HepG2 (cell line): Measurements from ENCODE around the gene PLS1. TPM values are rescaled to one million over a fixed set of nuclear protein-coding genes. Genes with fewer than 3 reads are reported as not detected.

Experiments
- CCDC6 ChIP-seq: sonication (generic); formaldehyde crosslinking; IDR thresholded peaks from 2 replicates; pipeline ENCODE4 v1.8.1; 2022; ENCODE audit warnings: mild to moderate bottlenecking, missing genetic modification reagents, moderate library complexity
- DMAP1 ChIP-seq: IDR thresholded peaks from 2 replicates; pipeline ENCODE4 v1.6.1; 2016
- ETV5 ChIP-seq: IDR thresholded peaks from 2 replicates; pipeline ENCODE4 v1.6.1; 2018; ENCODE audit warnings: missing biosample characterization, missing genetic modification reagents, inconsistent platforms, borderline replicate concordance
- KLF11 ChIP-seq: IDR thresholded peaks from 2 replicates; pipeline ENCODE4 v1.6.1; 2016; ENCODE audit warnings: missing compliant biosample characterization
- MEF2D ChIP-seq: sonication (generic); formaldehyde crosslinking; IDR thresholded peaks from 2 replicates; pipeline ENCODE4 v1.5.1; 2020; ENCODE audit warnings: mild to moderate bottlenecking, missing genetic modification reagents
- POGK ChIP-seq: sonication (generic); formaldehyde crosslinking; conservative IDR thresholded peaks from 2 replicates; pipeline ENCODE4 v1.8.0; 2022; ENCODE audit warnings: mild to moderate bottlenecking, moderate library complexity, missing genetic modification reagents
- POLR2G ChIP-seq: fragments of 200-400 bp; formaldehyde crosslinking; IDR thresholded peaks from 2 replicates; pipeline ENCODE4 v1.6.1; 2018; ENCODE audit warnings: mild to moderate bottlenecking, low read depth, low read length, moderate library complexity
- PRDM10 ChIP-seq: sonication (generic); formaldehyde crosslinking; IDR thresholded peaks from 2 replicates; pipeline ENCODE4 v1.4.0; 2020; ENCODE audit warnings: low read depth, missing genetic modification reagents
- RFX1 ChIP-seq: fragments of 450-650 bp; IDR thresholded peaks from 2 replicates; pipeline ENCODE4 v1.6.1; 2017
- ZBTB34 ChIP-seq: sonication (generic); formaldehyde crosslinking; IDR thresholded peaks from 2 replicates; pipeline ENCODE4 v1.8.0; 2022; ENCODE audit warnings: mild to moderate bottlenecking, missing genetic modification reagents
- ZNF121 ChIP-seq: sonication (generic); formaldehyde crosslinking; IDR thresholded peaks from 2 replicates; pipeline ENCODE4 v1.5.0; 2020; ENCODE audit warnings: mild to moderate bottlenecking, missing genetic modification reagents
- ZNF510 ChIP-seq: sonication (generic); formaldehyde crosslinking; IDR thresholded peaks from 2 replicates; pipeline ENCODE4 v1.4.0; 2020; ENCODE audit warnings: low read depth, mild to moderate bottlenecking, missing genetic modification reagents
- ZNF556 ChIP-seq: sonication (generic); formaldehyde crosslinking; IDR thresholded peaks from 2 replicates; pipeline ENCODE4 v1.4.0; 2020; ENCODE audit warnings: mild to moderate bottlenecking, missing genetic modification reagents, borderline replicate concordance
- ZNF740 ChIP-seq: sonication (generic); formaldehyde crosslinking; IDR thresholded peaks from 2 replicates; pipeline ENCODE4 v1.4.0; 2020; ENCODE audit warnings: missing genetic modification reagents
- ZNF746 ChIP-seq: sonication (generic); formaldehyde crosslinking; IDR thresholded peaks from 2 replicates; pipeline ENCODE4 v1.8.0; 2022; ENCODE audit warnings: mild to moderate bottlenecking, missing genetic modification reagents
- ZNF777 ChIP-seq: sonication (generic); formaldehyde crosslinking; IDR thresholded peaks from 2 replicates; pipeline ENCODE4 v1.4.0; 2020; ENCODE audit warnings: missing genetic modification reagents
- ZZZ3 ChIP-seq: sonication (generic); formaldehyde crosslinking; IDR thresholded peaks from 2 replicates; pipeline ENCODE4 v1.4.0; 2020; ENCODE audit warnings: missing genetic modification reagents, mild to moderate bottlenecking, borderline replicate concordance
- polyA plus RNA-seq, 8 experiments: library from polyadenylated mRNA; depleted of rRNA in 3 of 8; stranded (reverse) in 7 of 8; unstranded in 1 of 8; fragments of >200 nt; fragmentation: Illumina TruSeq in 4 of 8; extraction: Trizol in 4 of 8; gene quantifications; 2 replicates each; pipeline versions ENCODE4 v1.2.1 to v1.2.3, GENCODE V29; 2011 to 2016; ENCODE audit warnings: low read depth in 4 of 8, missing spikeins in 1 of 8, mixed read lengths in 1 of 8; ENCODE audit not compliant: insufficient read depth in 1 of 8
- total RNA-seq, 5 experiments: library from RNA; depleted of rRNA; stranded (reverse); fragments of >200 nt; fragmentation: Illumina TruSeq; extraction: Trizol; gene quantifications; 2 replicates each; pipeline ENCODE4 v1.2.3, GENCODE V29; 2016; ENCODE audit warnings: low read depth in 1 of 5

The PLS1 gene
- total and polyA plus RNA-seq, 2 of the 13 experiments (the other 11 are each of a cell fraction or from before 2014, with no cell fraction given) = 11.2 to 21.1 TPM

- TF ChIP-seq RFX1 (peak; percentile 39; the same call in 1 of the 2 replicates), DMAP1 (CRISPR knock-in tag) (peak; percentile 91), POGK (CRISPR knock-in tag) (peak; percentile 96), ZNF746 (CRISPR knock-in tag) (no peak), ETV5 (CRISPR knock-in tag) (peak; percentile 95), POLR2G (peak; percentile 89), ZZZ3 (CRISPR knock-in tag) (peak; percentile 90; the same call in 1 of the 2 replicates), ZBTB34 (CRISPR knock-in tag) (peak; percentile 84; the same call in 1 of the 2 replicates), ZNF740 (peak; percentile 64), CCDC6 (peak; percentile 99), ZNF510 (peak; percentile 83; the same call in 1 of the 2 replicates), ZNF777 (CRISPR knock-in tag) (peak; percentile 56; the same call in 1 of the 2 replicates), MEF2D (CRISPR knock-in tag) (peak; percentile 82), ZNF121 (peak; percentile 82), ZNF556 (peak; percentile 97), PRDM10 (CRISPR knock-in tag) (no peak; the same call in 1 of the 2 replicates), KLF11 (CRISPR knock-in tag) (peak; percentile 33; the same call in 1 of the 2 replicates)
These were observed 17.6 kb upstream of the PLS1 start, which contains the start of gene ATR (continued) for GRCh38 chr3:142578329-142579223.
